D721Med (cell line): ENCODE results near the gene FGF9.

Source experiments
- DNase-seq: peaks from one replicate; pipeline ENCODE4 v3.0.0; 2011; ENCODE audit warnings: low spot score; ENCODE audit not compliant: insufficient read length
- FAIRE-seq: peaks from 2 replicates; lab custom pipeline; 2011; peaks lifted over from hg19 to GRCh38; lab: Jason Lieb, UNC
- TF ChIP-seq, protein P1 (sequence below): IDR thresholded peaks from 2 replicates; pipeline ENCODE4 v1.5.1; 2012; ENCODE audit warnings: mild to moderate bottlenecking, control low read depth; ENCODE audit not compliant: insufficient read depth; ENCODE audit errors: missing control alignments

Gene FGF9

DNA sequence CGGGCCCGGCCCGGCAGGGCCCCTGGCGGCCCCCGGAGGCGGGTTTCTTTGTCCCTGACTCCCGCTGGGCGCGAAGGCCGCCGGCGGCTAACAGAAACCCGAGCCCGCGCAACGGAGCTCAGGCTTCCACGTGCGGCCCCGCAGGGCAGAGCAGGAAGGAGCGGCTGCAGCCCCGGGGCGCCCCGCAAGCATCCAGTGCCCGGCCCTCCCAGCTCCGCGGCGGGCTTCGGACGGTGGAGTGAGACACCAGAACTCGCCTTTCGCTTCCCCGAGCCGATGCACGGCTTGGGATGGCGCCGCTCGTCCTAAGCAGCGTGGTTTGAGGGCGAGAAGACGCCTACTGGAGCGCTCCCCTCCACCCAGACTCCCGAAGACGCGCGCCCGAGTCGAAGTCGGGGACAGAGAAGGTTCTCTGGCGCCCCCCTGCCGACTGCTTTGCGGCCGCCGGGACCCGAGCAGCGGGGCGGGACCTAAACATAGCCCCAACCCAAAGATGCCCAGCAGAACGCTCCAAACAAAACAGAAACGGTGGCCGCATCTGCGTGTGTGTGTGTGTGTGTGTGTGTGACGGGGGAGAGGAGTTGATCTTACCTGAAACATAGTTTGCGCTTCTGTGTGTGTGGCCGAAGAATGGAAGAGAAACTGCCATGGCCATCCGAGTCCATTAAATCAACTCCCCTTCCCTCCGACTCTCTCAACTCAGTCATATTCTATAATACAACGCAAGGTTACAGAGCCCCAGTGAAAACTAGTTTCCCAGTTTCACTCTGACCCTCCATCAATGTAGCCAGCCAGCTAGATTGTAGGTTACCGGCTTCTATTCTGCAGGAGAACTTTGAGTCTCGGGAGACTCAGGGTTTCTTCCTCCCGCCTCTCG lies 629 bp upstream of the FGF9 start:
- DNase-seq, result no peak
- TF ChIP-seq, protein P1, sequence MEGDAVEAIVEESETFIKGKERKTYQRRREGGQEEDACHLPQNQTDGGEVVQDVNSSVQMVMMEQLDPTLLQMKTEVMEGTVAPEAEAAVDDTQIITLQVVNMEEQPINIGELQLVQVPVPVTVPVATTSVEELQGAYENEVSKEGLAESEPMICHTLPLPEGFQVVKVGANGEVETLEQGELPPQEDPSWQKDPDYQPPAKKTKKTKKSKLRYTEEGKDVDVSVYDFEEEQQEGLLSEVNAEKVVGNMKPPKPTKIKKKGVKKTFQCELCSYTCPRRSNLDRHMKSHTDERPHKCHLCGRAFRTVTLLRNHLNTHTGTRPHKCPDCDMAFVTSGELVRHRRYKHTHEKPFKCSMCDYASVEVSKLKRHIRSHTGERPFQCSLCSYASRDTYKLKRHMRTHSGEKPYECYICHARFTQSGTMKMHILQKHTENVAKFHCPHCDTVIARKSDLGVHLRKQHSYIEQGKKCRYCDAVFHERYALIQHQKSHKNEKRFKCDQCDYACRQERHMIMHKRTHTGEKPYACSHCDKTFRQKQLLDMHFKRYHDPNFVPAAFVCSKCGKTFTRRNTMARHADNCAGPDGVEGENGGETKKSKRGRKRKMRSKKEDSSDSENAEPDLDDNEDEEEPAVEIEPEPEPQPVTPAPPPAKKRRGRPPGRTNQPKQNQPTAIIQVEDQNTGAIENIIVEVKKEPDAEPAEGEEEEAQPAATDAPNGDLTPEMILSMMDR, result peak; percentile 15

DNA sequence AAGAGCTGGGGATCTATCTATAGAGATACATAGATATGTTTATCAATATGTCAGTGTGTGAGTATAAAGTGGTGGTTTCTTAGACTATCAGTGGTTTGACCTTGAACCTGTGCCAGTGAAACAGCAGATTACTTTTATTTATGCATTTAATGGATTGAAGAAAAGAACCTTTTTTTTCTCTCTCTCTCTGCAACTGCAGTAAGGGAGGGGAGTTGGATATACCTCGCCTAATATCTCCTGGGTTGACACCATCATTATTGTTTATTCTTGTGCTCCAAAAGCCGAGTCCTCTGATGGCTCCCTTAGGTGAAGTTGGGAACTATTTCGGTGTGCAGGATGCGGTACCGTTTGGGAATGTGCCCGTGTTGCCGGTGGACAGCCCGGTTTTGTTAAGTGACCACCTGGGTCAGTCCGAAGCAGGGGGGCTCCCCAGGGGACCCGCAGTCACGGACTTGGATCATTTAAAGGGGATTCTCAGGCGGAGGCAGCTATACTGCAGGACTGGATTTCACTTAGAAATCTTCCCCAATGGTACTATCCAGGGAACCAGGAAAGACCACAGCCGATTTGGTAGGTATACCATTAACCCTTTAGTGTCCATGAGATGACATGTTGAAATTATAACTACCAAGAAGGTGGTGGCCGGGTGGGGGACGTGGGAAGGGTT lies 880 bp downstream of the FGF9 start:
- FAIRE-seq (no peak), DNase-seq (no peak)
- TF ChIP-seq, protein P1, result no peak

More for the DNA sequence above, 629 bp upstream of the FGF9 start:
- FAIRE-seq, result no peak

DNA sequence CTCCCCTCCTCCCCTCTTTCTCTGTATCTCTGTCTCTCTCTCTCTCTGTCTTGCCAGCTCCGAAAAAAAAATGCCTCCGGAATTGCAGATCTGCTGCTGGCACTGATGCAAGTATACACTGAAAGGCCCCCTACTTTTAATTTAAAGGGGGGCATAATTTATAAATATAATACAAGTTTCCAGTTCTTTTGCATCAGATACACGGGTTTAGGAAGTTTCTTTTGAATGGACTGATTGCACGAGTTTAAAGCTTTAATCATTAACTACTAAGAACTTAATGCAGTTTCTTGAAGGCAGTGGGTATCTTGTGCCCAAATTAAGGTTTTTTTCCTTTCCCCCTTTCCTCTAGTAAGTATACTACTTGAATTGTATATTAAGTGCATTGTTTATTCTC lies 1.4 kb downstream of the FGF9 start:
- DNase-seq (no peak), FAIRE-seq (no peak)
- TF ChIP-seq, protein P1, result no peak

DNA sequence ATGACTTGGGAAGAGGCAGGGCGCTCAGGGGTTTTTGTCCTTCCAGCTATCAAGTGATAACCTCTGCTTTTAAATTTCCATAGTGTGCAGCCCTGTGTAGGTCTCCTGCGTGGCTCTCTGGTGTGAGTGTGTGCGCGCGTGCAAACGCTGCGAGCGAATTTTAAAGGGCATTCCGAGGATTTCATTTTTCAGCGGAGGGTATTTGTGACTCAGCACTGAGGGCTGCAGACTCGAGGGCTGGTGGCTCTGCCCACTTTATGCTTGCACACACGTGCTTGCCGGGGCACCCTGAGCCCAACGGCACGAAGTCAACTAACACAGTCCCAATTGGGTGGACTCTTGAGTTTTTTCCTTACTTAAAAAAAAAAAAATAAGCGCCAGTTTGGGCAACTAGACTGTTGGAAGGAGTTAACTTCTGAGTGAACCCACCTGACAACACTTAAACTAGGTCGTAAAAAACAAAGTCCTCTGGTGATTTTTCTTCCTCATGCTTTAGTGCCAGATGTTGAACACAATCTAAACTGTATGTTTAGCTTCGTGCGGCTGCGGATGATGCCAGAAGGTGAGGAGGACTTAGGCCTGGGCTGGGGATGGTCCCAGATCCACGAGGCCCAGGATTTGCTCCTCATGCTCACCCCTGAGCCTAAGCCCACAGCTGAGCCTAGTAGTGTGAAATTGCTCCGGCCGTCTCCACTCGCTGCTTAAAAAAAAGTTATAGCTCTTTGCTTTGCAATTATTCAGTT lies 2.1 kb downstream of the FGF9 start:
- TF ChIP-seq, protein P1, result no peak
- FAIRE-seq, result no peak
- no peak for DNase-seq

DNA sequence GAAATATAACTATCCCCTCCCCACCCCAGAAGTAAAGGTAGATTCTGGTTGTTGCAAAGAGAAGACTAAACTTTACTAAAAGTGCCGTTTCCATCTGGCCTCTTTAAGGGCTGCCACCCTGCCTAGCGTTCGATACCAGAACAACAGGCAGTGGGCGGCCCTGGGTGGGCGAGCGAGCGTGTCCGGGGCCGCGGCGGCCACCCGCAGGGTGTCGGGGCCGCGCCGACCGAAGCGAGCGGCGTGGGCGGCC lies 2.6 kb downstream of the FGF9 start:
- TF ChIP-seq, protein P1, result no peak
- no peak for DNase-seq
- FAIRE-seq, result no peak

DNA sequence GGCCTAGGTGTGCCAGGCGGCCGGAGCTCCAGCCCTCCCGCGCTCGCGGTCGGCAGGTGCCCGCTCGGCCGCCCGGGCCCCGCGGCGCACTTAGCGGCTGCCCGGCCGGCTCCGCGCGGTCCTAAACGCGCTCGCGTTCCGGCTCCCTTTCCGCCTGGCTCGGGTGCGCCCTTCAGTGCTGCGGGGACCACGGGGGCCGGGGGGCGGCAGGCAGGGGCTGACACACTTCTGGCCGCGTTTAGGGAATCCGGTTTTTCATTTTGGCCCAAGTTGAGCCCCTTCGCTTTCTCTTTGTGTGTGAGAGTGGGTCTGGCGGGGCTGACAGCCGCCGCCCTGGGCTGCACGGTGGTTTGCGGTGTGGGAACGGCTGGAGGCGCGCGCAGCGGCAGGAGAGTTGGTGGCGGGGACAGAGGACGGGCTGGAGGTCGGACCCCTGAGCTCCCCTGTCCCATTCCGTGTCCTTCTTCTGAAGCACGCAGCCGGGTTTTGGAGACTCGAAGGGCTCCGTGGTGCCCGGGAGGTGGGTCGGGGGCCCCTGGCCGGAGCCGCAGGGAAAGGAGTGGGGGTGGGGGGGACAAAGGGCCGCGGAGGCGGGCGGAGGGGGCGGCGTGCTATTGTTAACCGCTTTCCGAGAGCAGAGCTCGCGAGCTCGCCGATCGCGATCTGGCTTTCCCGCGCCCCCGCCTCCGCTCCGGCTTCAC lies 3.1 kb downstream of the FGF9 start:
- TF ChIP-seq, protein P1, result no peak
- FAIRE-seq, result no peak
- DNase-seq, result peak; percentile 63
